ENCODE results near the gene PTPRR. TPM values are rescaled to one million over a fixed set of nuclear protein-coding genes. Genes with fewer than 3 reads are reported as not detected.

PTPRR gene
- total and polyA plus RNA-seq, 4 donors: 0.02 to 0.08 TPM; not detected in 2

GRCh38 chr12:70907412-70907811 is 13.1 kb downstream of the PTPRR start:
- Histone ChIP-seq H3K9me3 (ENCODE audit: control insufficient read depth in 4 of 4, low read length in 3 of 4) (no peaks in the 10 kb centered on the region), H3K27me3 (ENCODE audit: control insufficient read depth in 4 of 4, insufficient read depth in 4 of 4, low read length in 3 of 4) (no peaks in the 10 kb centered on the region), H3K9ac (ENCODE audit: low read depth in 1 of 2, low read length in 2 of 2) (no peak overlapping the region)

More at GRCh38 chr12:70907412-70907811, 13.1 kb downstream of the PTPRR start:
- TF ChIP-seq HNF4A (conservative IDR thresholded peaks at IDR 0.05) (no peak), JUND (IDR thresholded peaks at IDR 0.05) (no peak), NR2F2 (IDR thresholded peaks at IDR 0.05) (no peak), EGR1 (IDR thresholded peaks at IDR 0.05; ENCODE audit: low read depth in 2 of 2) (no peak), HNF4G (IDR thresholded peaks at IDR 0.05) (no peak), ZBTB33 (IDR thresholded peaks at IDR 0.05) (no peak), YY1 (IDR thresholded peaks at IDR 0.05) (no peak), CTCF (IDR thresholded peaks at IDR 0.05; ENCODE audit: low read depth, low read length, missing input control) (no peak), SP1 (IDR thresholded peaks at IDR 0.05) (no peak), ATF3 (IDR thresholded peaks at IDR 0.05) (no peak), RAD21 (IDR thresholded peaks at IDR 0.05) (no peak), GABPA (IDR thresholded peaks at IDR 0.05 in 1 of 2, conservative IDR thresholded peaks at IDR 0.05 in 1 of 2) (no peak), FOXA1 (IDR thresholded peaks at IDR 0.05) (no peak), FOXA2 (IDR thresholded peaks at IDR 0.05) (no peak), REST (IDR thresholded peaks at IDR 0.05) (no peak), TAF1 (conservative IDR thresholded peaks at IDR 0.05) (no peak), RXRA (IDR thresholded peaks at IDR 0.05) (no peak)
- no peak overlapping the region for H3K4me3 ChIP-seq (ENCODE audit: low read depth in 1 of 3, low read length in 3 of 3)
- no peak overlapping the region for H3K27ac ChIP-seq (ENCODE audit: low read depth in 1 of 2, low read length in 2 of 2)
- WGBS: 82% methylated on average over 2 of the region's 2 CpGs
- H3K36me3 ChIP-seq (ENCODE audit: control insufficient read depth in 4 of 4, insufficient read depth in 3 of 4, low read depth in 1 of 4, low read length in 3 of 4): no peaks in the 10 kb centered on the region
- no peak for DNase-seq (ENCODE audit: low spot score)
- no peaks in the 10 kb centered on the region for H3K4me1 ChIP-seq (ENCODE audit: control insufficient read depth in 4 of 4, insufficient read depth in 4 of 4, low read length in 3 of 4)

Measured in liver (tissue), 9 donors.